ENCODE data around the gene LRCH4. TPM values are rescaled to one million over a fixed set of nuclear protein-coding genes. Genes with fewer than 3 reads are reported as not detected.

Gene LRCH4
- total RNA-seq, 5 donors from 2014 or later (not counting 1 experiment from before 2014, with no cell fraction given) = 328 to 377 (median 362) TPM

DNA sequence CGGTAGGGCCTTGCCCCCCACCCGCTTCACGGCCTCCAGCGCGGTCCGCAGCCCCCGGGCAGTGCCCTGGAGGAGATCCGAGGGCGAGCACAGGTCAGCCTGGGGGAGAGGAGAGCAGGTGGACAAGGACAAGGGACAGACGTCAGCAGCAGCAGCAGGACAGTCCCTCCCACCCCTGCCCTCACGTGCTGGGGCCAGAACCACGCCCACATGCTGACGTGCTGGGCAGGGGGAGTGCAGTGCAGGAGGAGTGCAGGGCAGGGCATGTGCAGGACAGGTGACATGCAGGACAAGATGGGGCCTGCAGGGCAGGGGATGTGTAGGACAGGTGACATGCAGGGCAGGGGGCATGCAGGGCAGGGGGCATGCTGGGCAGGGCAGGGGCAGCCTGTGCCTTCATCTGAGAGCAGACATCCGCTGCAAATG lies 10.7 kb downstream of the LRCH4 start:
- 90% methylated on average over 13 of the region's 14 CpGs for WGBS (ENCODE audit: insufficient coverage)
- H3K4me1 Mint-ChIP-seq = peaks cover 13 to 21% (median 19%) of the 10 kb centered on the region in 3 donors
- ATAC-seq (replicated peaks in 1 of 4) = no peak
- peaks cover 41 to 73% of the 10 kb centered on the region in 2 donors for H3K36me3 ChIP-seq (ENCODE audit: control insufficient read depth in 2 of 2, extremely low read depth in 1 of 2, insufficient read depth in 1 of 2, low read length in 1 of 2)
- CTCF ChIA-PET = interaction anchor here in 1 of 2 donors (0.6 kb wide), 1 partner anchor 14 kb away, joined by 3 read pairs; no protein-coding TSS in a partner anchor
- no peaks in the 10 kb centered on the region for H3K9me3 ChIP-seq
- no peaks in the 10 kb centered on the region for H3K27me3 Mint-ChIP-seq
- H3K4me3 ChIP-seq (ENCODE audit: control insufficient read depth in 1 of 2, extremely low read depth in 1 of 2, low read length in 1 of 2) = no peak overlapping the region
- no peak overlapping the region for H3K27ac ChIP-seq (ENCODE audit: low read length)
- no peak for DNase-seq
- peaks cover 0 to 2% of the 10 kb centered on the region in 2 experiments for H3K27me3 ChIP-seq (replicated peaks in 1 of 2; ENCODE audit: control insufficient read depth in 2 of 2, extremely low read depth in 1 of 2, insufficient read depth in 2 of 2, low read length in 1 of 2)
- no peak overlapping the region for H3K27ac Mint-ChIP-seq
- POLR2A ChIA-PET = no interaction called here
- no peak overlapping the region for H3K4me3 Mint-ChIP-seq
- H3K36me3 Mint-ChIP-seq = peaks cover 25% of the 10 kb centered on the region
- H3K4me1 ChIP-seq (ENCODE audit: control insufficient read depth in 1 of 2, extremely low read depth in 1 of 2, insufficient read depth in 2 of 2, low read length in 2 of 2) = peaks cover 8 to 48% of the 10 kb centered on the region in 2 experiments
- no peaks in the 10 kb centered on the region for H3K9me3 Mint-ChIP-seq

DNA sequence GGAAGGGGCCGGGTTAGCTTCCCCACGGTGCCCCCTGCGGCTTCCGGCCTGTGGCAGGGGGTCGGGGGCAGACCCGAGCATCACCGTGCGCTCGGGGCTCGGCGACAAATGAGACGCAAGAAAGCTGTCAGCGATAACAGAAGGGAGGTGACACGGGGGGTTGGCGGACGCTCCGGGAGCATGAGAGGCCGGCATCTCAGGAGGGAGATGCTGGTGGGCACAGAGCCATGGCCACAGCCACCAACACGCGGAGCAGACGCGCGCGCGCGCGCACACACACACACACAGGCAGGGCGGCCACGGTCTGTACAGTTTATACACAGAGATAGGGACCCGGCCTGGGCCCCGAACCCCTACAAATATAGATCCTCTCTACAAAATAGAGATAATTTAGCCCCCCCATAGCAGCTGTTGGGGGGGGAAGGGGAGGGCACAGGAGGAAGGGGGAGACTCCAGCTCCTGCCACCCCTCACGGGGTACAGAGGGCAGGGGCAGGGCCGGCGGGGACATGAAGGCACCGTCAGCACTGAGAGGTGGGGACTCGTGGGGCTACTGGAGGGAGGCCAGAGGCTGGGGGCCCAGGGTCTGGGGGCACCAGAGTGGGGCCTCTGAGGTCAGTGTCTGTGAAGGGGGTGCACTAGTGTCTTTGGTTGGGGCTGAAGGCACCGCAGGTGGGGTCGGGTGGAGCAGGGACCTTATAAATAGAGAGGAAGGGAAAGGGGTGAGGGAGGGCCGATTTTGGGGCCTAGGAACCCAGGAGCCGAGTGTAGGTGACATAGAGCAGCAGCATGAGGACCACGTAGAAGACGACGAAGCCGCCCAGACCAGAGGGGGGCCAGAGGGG lies 11.3 kb downstream of the LRCH4 start:
- CTCF ChIA-PET = interaction anchor here (0.5 to 0.6 kb wide), 3 partner anchors 14 to 118 kb away, joined by 3 to 6 read pairs (median 5); no protein-coding TSS in a partner anchor
- Mint-ChIP-seq H3K27ac (no peak overlapping the region), H3K4me3 (no peak overlapping the region), H3K36me3 (peaks cover 25% of the 10 kb centered on the region), H3K27me3 (no peaks in the 10 kb centered on the region), H3K9me3 (no peaks in the 10 kb centered on the region), H3K4me1 (peaks cover 13 to 22% (median 19%) of the 10 kb centered on the region in 3 donors)
- POLR2A ChIA-PET = no interaction called here
- no peak for DNase-seq
- WGBS (ENCODE audit: insufficient coverage) = 91% methylated on average over 12 of the region's 44 CpGs
- no peaks in the 10 kb centered on the region for H3K9me3 ChIP-seq
- no peak for ATAC-seq (replicated peaks in 1 of 4)
- H3K4me3 ChIP-seq (ENCODE audit: control insufficient read depth in 1 of 2, extremely low read depth in 1 of 2, low read length in 1 of 2) = no peak overlapping the region
- peaks cover 0 to 2% of the 10 kb centered on the region in 2 experiments for H3K27me3 ChIP-seq (replicated peaks in 1 of 2; ENCODE audit: control insufficient read depth in 2 of 2, extremely low read depth in 1 of 2, insufficient read depth in 2 of 2, low read length in 1 of 2)
- no peak overlapping the region for H3K27ac ChIP-seq (ENCODE audit: low read length)
- H3K4me1 ChIP-seq (ENCODE audit: control insufficient read depth in 1 of 2, extremely low read depth in 1 of 2, insufficient read depth in 2 of 2, low read length in 2 of 2) = peaks cover 10 to 48% of the 10 kb centered on the region in 2 experiments
- peaks cover 40 to 66% of the 10 kb centered on the region in 2 donors for H3K36me3 ChIP-seq (ENCODE audit: control insufficient read depth in 2 of 2, extremely low read depth in 1 of 2, insufficient read depth in 1 of 2, low read length in 1 of 2)

DNA sequence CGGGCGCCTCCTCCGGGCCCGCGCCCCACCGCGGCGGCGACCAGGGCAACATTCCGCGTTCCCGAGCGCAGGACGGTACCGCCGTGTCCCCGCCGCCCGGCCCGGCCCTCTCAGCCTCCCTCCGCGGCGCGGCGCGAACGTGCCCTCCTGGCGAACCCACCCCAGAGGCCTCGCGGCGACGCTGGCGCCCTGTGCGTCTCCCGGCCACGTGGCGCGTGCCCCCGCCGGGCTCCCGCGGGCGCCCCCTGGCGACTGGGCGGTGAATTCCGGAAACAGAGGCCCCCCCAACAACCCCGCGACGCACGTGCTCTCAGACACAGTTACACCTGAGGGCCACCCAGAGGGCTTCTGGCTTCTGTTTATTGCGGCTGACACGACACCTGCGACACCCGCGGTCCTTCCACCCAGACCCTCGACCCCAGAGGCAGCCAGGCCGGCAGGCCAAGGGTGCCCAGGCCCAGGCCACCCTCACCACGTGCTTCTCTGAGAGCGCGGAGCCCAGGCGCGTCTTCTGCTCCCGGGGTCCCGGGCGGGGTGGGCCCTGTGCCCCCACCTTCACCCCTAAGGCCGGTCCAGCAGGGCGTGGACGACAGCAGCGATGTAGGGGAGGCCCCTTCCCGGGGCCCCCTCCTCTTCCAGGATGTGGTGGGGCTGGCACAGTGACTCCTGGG lies 12.1 kb downstream of the LRCH4 start, which contains the start of gene SAP25:
SAP25 (minus strand) TSS at position 210 of the 671 bp plus-strand sequence; CDS start at position 52, 158 bp downstream.
- ChIA-PET CTCF (interaction anchor here in 1 of 2 donors (0.5 to 0.6 kb wide), 2 partner anchors 117 kb away, joined by 5 to 6 read pairs; no protein-coding TSS in a partner anchor), POLR2A (no interaction called here)
- no peaks in the 10 kb centered on the region for H3K27me3 Mint-ChIP-seq
- whole genome bisulfite sequencing (ENCODE audit: insufficient coverage) = 96% methylated on average over 68 of the region's 70 CpGs
- peaks cover 22% of the 10 kb centered on the region for H3K36me3 Mint-ChIP-seq
- no peak within 1 kb of the TSS for H3K27ac Mint-ChIP-seq
- peaks cover 14 to 54% of the 10 kb centered on the region in 2 experiments for H3K4me1 ChIP-seq (ENCODE audit: control insufficient read depth in 1 of 2, extremely low read depth in 1 of 2, insufficient read depth in 2 of 2, low read length in 2 of 2)
- no peak for DNase-seq
- peaks cover 39 to 62% of the 10 kb centered on the region in 2 donors for H3K36me3 ChIP-seq (ENCODE audit: control insufficient read depth in 2 of 2, extremely low read depth in 1 of 2, insufficient read depth in 1 of 2, low read length in 1 of 2)
- no peak within 1 kb of the TSS for H3K27ac ChIP-seq (ENCODE audit: low read length)
- no peak within 1 kb of the TSS for H3K4me3 Mint-ChIP-seq
- no peak for ATAC-seq (replicated peaks in 1 of 4)
- no peak within 1 kb of the TSS for H3K4me3 ChIP-seq (ENCODE audit: control insufficient read depth in 1 of 2, extremely low read depth in 1 of 2, low read length in 1 of 2)
- H3K4me1 Mint-ChIP-seq = peaks cover 21 to 27% (median 27%) of the 10 kb centered on the region in 3 donors
- no peaks in the 10 kb centered on the region for H3K9me3 ChIP-seq
- no peaks in the 10 kb centered on the region for H3K9me3 Mint-ChIP-seq
- peaks cover 0 to 2% of the 10 kb centered on the region in 2 experiments for H3K27me3 ChIP-seq (replicated peaks in 1 of 2; ENCODE audit: control insufficient read depth in 2 of 2, extremely low read depth in 1 of 2, insufficient read depth in 2 of 2, low read length in 1 of 2)

DNA sequence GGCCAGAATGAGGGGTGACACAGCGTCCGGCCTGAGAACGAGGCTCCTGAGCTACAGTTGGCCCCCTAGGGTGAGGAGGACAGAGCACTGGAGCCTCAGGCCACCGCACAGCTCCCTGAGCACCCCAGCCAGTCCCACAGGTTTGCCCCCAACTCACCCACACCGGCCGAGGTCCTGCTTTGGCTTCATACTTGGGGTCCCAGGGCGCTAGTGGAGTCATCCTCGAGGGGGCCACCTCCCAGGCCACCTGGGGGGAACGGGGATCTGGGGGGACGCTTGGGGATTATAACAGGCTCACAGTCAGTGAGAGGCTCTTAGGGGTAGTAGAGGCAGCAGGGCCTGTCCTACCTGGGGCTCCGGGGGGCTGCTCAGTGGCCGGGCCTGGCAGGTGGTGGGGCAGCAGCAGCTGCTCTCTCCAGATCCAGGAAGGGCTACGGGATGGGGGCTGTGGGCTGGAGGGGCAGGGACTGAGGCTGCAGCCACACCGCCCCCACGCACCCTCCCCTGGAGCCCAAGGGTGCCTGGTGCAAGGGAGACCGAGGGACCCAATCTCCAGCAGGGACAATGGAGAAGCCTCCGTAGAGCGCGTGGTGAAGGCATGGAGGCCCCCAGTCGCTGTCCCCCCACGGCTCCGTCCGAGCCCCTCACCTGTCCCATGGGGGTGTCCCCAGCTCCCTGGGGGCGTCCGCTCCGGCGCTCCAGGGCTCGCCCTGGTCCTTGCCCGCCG lies 12.8 kb downstream of the LRCH4 start:
- ATAC-seq (replicated peaks in 1 of 4) (no peak), DNase-seq (no peak)
- Mint-ChIP-seq H3K9me3 (no peaks in the 10 kb centered on the region), H3K4me3 (no peak overlapping the region), H3K27me3 (no peaks in the 10 kb centered on the region), H3K27ac (no peak overlapping the region), H3K36me3 (peaks cover 21% of the 10 kb centered on the region), H3K4me1 (peaks cover 25 to 32% (median 32%) of the 10 kb centered on the region in 3 donors)
- H3K27ac ChIP-seq (ENCODE audit: low read length) = no peak overlapping the region
- POLR2A ChIA-PET = no interaction called here
- WGBS (ENCODE audit: insufficient coverage) = 95% methylated on average over 26 of the region's 30 CpGs
- H3K4me1 ChIP-seq (ENCODE audit: control insufficient read depth in 1 of 2, extremely low read depth in 1 of 2, insufficient read depth in 2 of 2, low read length in 2 of 2) = peaks cover 14 to 56% of the 10 kb centered on the region in 2 experiments
- CTCF ChIA-PET = no interaction called here
- no peaks in the 10 kb centered on the region for H3K9me3 ChIP-seq
- no peaks in the 10 kb centered on the region for H3K27me3 ChIP-seq (replicated peaks in 1 of 2; ENCODE audit: control insufficient read depth in 2 of 2, extremely low read depth in 1 of 2, insufficient read depth in 2 of 2, low read length in 1 of 2)
- H3K4me3 ChIP-seq (ENCODE audit: control insufficient read depth in 1 of 2, extremely low read depth in 1 of 2, low read length in 1 of 2) = no peak overlapping the region
- peaks cover 38 to 54% of the 10 kb centered on the region in 2 donors for H3K36me3 ChIP-seq (ENCODE audit: control insufficient read depth in 2 of 2, extremely low read depth in 1 of 2, insufficient read depth in 1 of 2, low read length in 1 of 2)

DNA sequence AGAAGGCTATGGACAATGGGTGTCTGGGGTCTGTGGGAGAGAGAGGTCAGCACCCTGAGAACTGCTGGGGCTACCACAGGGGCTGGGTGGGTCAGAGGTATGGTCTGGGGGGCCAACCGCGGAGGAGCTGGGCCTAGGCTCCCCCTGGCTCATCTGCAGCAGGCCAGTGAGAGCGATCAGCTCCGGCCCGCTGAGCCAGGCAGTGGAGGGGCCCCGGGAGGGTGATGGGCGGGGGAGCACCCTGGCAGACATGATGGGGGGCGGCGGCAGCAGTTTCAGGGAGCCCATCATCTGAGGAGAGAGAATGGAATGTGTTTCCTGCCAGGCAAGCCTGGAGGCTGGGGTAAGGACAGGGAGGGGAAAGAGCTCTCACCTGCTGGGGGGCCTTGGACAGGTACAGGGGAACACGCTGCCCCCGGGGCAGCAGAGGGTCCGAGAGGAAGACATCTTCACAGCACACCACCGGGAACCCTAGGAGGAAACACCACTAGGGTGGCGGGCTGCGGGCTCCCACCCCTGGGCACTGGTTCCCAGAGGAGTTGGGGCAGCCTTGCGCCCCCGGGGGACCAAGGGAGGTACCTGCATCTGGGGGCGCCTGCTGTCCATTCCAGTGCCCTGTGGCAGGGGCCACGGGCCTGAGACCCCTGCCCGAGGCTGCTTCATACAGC lies 13.5 kb downstream of the LRCH4 start:
- H3K36me3 ChIP-seq (ENCODE audit: control insufficient read depth in 2 of 2, extremely low read depth in 1 of 2, insufficient read depth in 1 of 2, low read length in 1 of 2) = peaks cover 31 to 47% of the 10 kb centered on the region in 2 donors
- ATAC-seq (replicated peaks in 1 of 4) (no peak), DNase-seq (no peak)
- POLR2A ChIA-PET = no interaction called here
- peaks cover 21% of the 10 kb centered on the region for H3K36me3 Mint-ChIP-seq
- CTCF ChIA-PET = no interaction called here
- peak overlapping the region; percentile 52 to 71 for H3K27ac Mint-ChIP-seq
- H3K4me1 Mint-ChIP-seq = peaks cover 25 to 38% (median 38%) of the 10 kb centered on the region in 3 donors
- no peaks in the 10 kb centered on the region for H3K9me3 Mint-ChIP-seq
- H3K4me1 ChIP-seq (ENCODE audit: control insufficient read depth in 1 of 2, extremely low read depth in 1 of 2, insufficient read depth in 2 of 2, low read length in 2 of 2) = peaks cover 14 to 62% of the 10 kb centered on the region in 2 experiments
- no peak overlapping the region for H3K27ac ChIP-seq (ENCODE audit: low read length)
- no peaks in the 10 kb centered on the region for H3K9me3 ChIP-seq
- 94% methylated on average over 10 of the region's 20 CpGs for WGBS (ENCODE audit: insufficient coverage)
- H3K27me3 ChIP-seq (replicated peaks in 1 of 2; ENCODE audit: control insufficient read depth in 2 of 2, extremely low read depth in 1 of 2, insufficient read depth in 2 of 2, low read length in 1 of 2) = no peaks in the 10 kb centered on the region
- no peak overlapping the region for H3K4me3 ChIP-seq (ENCODE audit: control insufficient read depth in 1 of 2, extremely low read depth in 1 of 2, low read length in 1 of 2)
- no peaks in the 10 kb centered on the region for H3K27me3 Mint-ChIP-seq
- H3K4me3 Mint-ChIP-seq = peak overlapping the region in 1 of 3 donors; percentile 13

Data from T-cell (primary cell).